ENCODE measurements around the gene CHRNA3. TPM values are rescaled to one million over a fixed set of nuclear protein-coding genes. Genes with fewer than 3 reads are reported as not detected.

Gene CHRNA3
- polyA plus RNA-seq, 1 of the 3 experiments (the other 2 are of a cell fraction): 2.3 TPM

DNA sequence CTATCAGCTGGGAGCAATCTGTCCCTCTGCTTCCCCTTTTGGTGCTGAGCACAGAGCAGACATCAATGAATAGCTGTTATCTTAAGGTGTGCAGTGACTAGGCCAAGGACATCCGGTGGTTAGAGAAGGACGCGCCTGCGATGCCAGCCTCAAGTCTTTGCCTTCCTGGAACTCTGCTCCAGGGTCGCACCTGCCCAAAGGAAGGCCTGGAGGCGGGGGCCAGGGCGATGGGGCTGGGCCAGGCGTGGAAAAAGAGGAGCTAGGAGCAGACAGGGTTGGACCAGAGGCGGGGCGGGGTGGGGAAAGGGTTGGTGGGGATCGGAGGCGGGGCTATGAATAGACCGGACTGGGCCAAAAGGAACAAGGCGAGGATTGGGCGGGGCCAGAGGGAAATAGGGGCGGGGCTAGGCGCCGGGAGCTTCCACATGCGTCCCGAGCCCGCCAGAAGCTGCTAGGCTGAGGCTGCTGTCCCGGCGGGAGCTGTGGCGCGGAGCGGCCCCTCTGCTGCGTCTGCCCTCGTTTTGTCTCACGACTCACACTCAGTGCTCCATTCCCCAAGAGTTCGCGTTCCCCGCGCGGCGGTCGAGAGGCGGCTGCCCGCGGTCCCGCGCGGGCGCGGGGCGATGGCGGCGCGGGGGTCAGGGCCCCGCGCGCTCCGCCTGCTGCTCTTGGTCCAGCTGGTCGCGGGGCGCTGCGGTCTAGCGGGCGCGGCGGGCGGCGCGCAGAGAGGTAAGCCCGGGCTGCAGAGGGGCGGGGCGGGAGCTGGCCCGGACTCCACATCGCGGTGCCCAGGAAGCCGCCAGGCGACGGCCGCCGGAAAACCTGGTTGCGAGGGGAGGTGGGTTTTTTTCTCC, 55.5 kb downstream of the CHRNA3 start, which contains the start of gene CHRNA5:
TSS of gene CHRNA5 (plus strand) at position 424 of the 854 bp plus-strand sequence. CDS start at position 624, 200 bp downstream.
- peak; percentile 94 for DNase-seq
- no peaks in the 10 kb centered on the region for H4K20me1 ChIP-seq (ENCODE audit: insufficient read depth)
- TF ChIP-seq, protein P1, sequence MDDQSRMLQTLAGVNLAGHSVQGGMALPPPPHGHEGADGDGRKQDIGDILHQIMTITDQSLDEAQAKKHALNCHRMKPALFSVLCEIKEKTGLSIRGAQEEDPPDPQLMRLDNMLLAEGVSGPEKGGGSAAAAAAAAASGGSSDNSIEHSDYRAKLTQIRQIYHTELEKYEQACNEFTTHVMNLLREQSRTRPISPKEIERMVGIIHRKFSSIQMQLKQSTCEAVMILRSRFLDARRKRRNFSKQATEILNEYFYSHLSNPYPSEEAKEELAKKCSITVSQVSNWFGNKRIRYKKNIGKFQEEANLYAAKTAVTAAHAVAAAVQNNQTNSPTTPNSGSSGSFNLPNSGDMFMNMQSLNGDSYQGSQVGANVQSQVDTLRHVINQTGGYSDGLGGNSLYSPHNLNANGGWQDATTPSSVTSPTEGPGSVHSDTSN (IDR thresholded peaks at IDR 0.05): no peak
- TF ChIP-seq GABPA (IDR thresholded peaks at IDR 0.05; ENCODE audit: low read depth) (no peak), CHD2 (IDR thresholded peaks at IDR 0.05; ENCODE audit: low read length, partially characterized antibody) (no peak), JUND (IDR thresholded peaks at IDR 0.05) (no peak), ELF1 (IDR thresholded peaks at IDR 0.05) (no peak), RAD21 (IDR thresholded peaks at IDR 0.05; ENCODE audit: low read length) (no peak), TAF1 (IDR thresholded peaks at IDR 0.05; ENCODE audit: borderline replicate concordance, low read depth, low read length) (peak; percentile 90), SIN3A (IDR thresholded peaks at IDR 0.05; ENCODE audit: borderline replicate concordance, low read depth, low read length) (no peak), EP300 (IDR thresholded peaks at IDR 0.05; ENCODE audit: borderline replicate concordance in 1 of 2, low read depth in 1 of 2, low read length in 1 of 2) (peak in 1 of 2 experiments; percentile 65; a peak in 1 of 4 replicates), NFIC (IDR thresholded peaks at IDR 0.05; ENCODE audit: borderline replicate concordance) (no peak), FOXJ3 (CRISPR knock-in tag; IDR thresholded peaks at IDR 0.05) (no peak), FOXM1 (IDR thresholded peaks at IDR 0.05; ENCODE audit: low read depth) (no peak), TEAD4 (IDR thresholded peaks at IDR 0.05; ENCODE audit: borderline replicate concordance, insufficient read depth) (no peak), YY1 (IDR thresholded peaks at IDR 0.05; ENCODE audit: low read depth) (0 out of 2 replicates have a peak, but pooled peaks have one; percentile 31), GATA2 (CRISPR knock-in tag; IDR thresholded peaks at IDR 0.05) (no peak), RCOR1 (IDR thresholded peaks at IDR 0.05; ENCODE audit: low read length) (no peak; the same call in 1 of the 2 replicates), NRF1 (IDR thresholded peaks at IDR 0.05; ENCODE audit: low read depth, low read length) (no peak), RXRA (IDR thresholded peaks at IDR 0.05; ENCODE audit: borderline replicate concordance, low read depth) (no peak), MXI1 (IDR thresholded peaks at IDR 0.05; ENCODE audit: low read depth, low read length) (peak; percentile 94)
- TF ChIP-seq, protein P2, sequence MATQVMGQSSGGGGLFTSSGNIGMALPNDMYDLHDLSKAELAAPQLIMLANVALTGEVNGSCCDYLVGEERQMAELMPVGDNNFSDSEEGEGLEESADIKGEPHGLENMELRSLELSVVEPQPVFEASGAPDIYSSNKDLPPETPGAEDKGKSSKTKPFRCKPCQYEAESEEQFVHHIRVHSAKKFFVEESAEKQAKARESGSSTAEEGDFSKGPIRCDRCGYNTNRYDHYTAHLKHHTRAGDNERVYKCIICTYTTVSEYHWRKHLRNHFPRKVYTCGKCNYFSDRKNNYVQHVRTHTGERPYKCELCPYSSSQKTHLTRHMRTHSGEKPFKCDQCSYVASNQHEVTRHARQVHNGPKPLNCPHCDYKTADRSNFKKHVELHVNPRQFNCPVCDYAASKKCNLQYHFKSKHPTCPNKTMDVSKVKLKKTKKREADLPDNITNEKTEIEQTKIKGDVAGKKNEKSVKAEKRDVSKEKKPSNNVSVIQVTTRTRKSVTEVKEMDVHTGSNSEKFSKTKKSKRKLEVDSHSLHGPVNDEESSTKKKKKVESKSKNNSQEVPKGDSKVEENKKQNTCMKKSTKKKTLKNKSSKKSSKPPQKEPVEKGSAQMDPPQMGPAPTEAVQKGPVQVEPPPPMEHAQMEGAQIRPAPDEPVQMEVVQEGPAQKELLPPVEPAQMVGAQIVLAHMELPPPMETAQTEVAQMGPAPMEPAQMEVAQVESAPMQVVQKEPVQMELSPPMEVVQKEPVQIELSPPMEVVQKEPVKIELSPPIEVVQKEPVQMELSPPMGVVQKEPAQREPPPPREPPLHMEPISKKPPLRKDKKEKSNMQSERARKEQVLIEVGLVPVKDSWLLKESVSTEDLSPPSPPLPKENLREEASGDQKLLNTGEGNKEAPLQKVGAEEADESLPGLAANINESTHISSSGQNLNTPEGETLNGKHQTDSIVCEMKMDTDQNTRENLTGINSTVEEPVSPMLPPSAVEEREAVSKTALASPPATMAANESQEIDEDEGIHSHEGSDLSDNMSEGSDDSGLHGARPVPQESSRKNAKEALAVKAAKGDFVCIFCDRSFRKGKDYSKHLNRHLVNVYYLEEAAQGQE (IDR thresholded peaks at IDR 0.05; ENCODE audit: low read depth, low read length): no peak
- TF ChIP-seq, protein P3, sequence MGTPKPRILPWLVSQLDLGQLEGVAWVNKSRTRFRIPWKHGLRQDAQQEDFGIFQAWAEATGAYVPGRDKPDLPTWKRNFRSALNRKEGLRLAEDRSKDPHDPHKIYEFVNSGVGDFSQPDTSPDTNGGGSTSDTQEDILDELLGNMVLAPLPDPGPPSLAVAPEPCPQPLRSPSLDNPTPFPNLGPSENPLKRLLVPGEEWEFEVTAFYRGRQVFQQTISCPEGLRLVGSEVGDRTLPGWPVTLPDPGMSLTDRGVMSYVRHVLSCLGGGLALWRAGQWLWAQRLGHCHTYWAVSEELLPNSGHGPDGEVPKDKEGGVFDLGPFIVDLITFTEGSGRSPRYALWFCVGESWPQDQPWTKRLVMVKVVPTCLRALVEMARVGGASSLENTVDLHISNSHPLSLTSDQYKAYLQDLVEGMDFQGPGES (IDR thresholded peaks at IDR 0.05; ENCODE audit: low read depth, low read length): no peak
- TF ChIP-seq, protein P4, sequence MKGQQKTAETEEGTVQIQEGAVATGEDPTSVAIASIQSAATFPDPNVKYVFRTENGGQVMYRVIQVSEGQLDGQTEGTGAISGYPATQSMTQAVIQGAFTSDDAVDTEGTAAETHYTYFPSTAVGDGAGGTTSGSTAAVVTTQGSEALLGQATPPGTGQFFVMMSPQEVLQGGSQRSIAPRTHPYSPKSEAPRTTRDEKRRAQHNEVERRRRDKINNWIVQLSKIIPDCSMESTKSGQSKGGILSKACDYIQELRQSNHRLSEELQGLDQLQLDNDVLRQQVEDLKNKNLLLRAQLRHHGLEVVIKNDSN (IDR thresholded peaks at IDR 0.05; ENCODE audit: borderline replicate concordance, low read depth): no peak
- TF ChIP-seq, protein P5, sequence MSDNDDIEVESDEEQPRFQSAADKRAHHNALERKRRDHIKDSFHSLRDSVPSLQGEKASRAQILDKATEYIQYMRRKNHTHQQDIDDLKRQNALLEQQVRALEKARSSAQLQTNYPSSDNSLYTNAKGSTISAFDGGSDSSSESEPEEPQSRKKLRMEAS (IDR thresholded peaks at IDR 0.05; ENCODE audit: low read depth): peak; percentile 53; the same call in 1 of the 2 replicates
- TF ChIP-seq, protein P6, sequence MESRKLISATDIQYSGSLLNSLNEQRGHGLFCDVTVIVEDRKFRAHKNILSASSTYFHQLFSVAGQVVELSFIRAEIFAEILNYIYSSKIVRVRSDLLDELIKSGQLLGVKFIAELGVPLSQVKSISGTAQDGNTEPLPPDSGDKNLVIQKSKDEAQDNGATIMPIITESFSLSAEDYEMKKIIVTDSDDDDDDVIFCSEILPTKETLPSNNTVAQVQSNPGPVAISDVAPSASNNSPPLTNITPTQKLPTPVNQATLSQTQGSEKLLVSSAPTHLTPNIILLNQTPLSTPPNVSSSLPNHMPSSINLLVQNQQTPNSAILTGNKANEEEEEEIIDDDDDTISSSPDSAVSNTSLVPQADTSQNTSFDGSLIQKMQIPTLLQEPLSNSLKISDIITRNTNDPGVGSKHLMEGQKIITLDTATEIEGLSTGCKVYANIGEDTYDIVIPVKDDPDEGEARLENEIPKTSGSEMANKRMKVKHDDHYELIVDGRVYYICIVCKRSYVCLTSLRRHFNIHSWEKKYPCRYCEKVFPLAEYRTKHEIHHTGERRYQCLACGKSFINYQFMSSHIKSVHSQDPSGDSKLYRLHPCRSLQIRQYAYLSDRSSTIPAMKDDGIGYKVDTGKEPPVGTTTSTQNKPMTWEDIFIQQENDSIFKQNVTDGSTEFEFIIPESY (IDR thresholded peaks at IDR 0.05; ENCODE audit: borderline replicate concordance, low read depth): no peak

More for the DNA sequence above, 55.5 kb downstream of the CHRNA3 start, which contains the start of gene CHRNA5:
- 1% methylated on average over 30 of the region's 75 CpGs for WGBS (ENCODE audit: low lambda C conversion rate)
- POLR2A ChIA-PET: interaction anchor here (0.6 to 2.2 kb wide), 10 partner anchors 12 to 266 kb away, joined by 3 to 17 read pairs (median 4); partner anchors contain the start of genes CHRNA3, IREB2, PSMA4 and SKIC8
- Histone ChIP-seq H2AFZ (ENCODE audit: low read depth) (peak within 1 kb of the TSS; percentile 84), H3K9me2 (no peaks in the 10 kb centered on the region), H3K9ac (peak within 1 kb of the TSS; percentile 62), H3K4me3 (ENCODE audit: low read depth in 2 of 2, low read length in 1 of 2) (peak within 1 kb of the TSS; percentile 73 to 80), H3K36me3 (replicated peaks in 1 of 2; ENCODE audit: control insufficient read depth in 1 of 2, insufficient read depth in 2 of 2, low read length in 1 of 2) (no peaks in the 10 kb centered on the region), H3K9me3 (no peaks in the 10 kb centered on the region), H3K4me2 (peak within 1 kb of the TSS; percentile 91), H3K79me2 (ENCODE audit: insufficient read depth) (peaks cover 19% of the 10 kb centered on the region; the same call in 1 of the 2 replicates), H3K27me3 (ENCODE audit: insufficient read depth) (no peaks in the 10 kb centered on the region), H3K27ac (ENCODE audit: low read depth in 2 of 2, low read length in 1 of 2) (peak within 1 kb of the TSS; percentile 48 to 90), H3K4me1 (ENCODE audit: control insufficient read depth in 1 of 2, insufficient read depth in 2 of 2, low read depth in 1 of 2, low read length in 1 of 2) (peaks cover 0 to 13% of the 10 kb centered on the region in 2 experiments; a peak in 2 of 4 replicates), H3F3A (replicated peaks; ENCODE audit: insufficient read depth) (peaks cover 9% of the 10 kb centered on the region)
- CTCF ChIA-PET: interaction anchor here (1.0 to 3.4 kb wide), 11 partner anchors 9 to 257 kb away, joined by 3 to 12 read pairs (median 5); partner anchors contain the start of gene PSMA4
